Measurements from ENCODE around the gene XG. TPM values are rescaled to one million over a fixed set of nuclear protein-coding genes. Genes with fewer than 3 reads are reported as not detected.

XG gene
- total RNA-seq, 4 donors from 2014 or later = 0.41 TPM; not detected in 3

GRCh38 chrX:2708592-2709188, 43.1 kb upstream of the XG start:
- Histone ChIP-seq H3K27ac (peak overlapping the region in 2 of 4 donors; percentile 77 to 78), H3K4me3 (no peak overlapping the region), H3K36me3 (no peaks in the 10 kb centered on the region), H3K27me3 (no peaks in the 10 kb centered on the region), H3K4me1 (peaks cover 29 to 81% (median 60%) of the 10 kb centered on the region in 4 donors), H3K9me3 (no peaks in the 10 kb centered on the region)
- intact Hi-C loops (cut with DNase I; ENCODE audit: low total_unique reads) = no loop called here
- WGBS, 2 donors (ENCODE audit: low coverage in 1 of 2) = 91 to 100% methylated on average over 3 to 10 of the region's 10 CpGs
- in situ Hi-C loops (cut with MboI; ENCODE audit: low pct_ligation_motif_present in 1 of 4, low pct_unique_long_range_greater_than_20kb in 1 of 4, low sequenced_read_pairs in 3 of 4) = no loop called here
- TF ChIP-seq POLR2AphosphoS5 (IDR thresholded peaks at IDR 0.05) (no peak), POLR2A (IDR thresholded peaks at IDR 0.05) (no peak), EP300 (IDR thresholded peaks at IDR 0.05; ENCODE audit: low read depth) (no peak), CTCF (IDR thresholded peaks at IDR 0.05) (no peak)
- no peak for DNase-seq

DNA sequence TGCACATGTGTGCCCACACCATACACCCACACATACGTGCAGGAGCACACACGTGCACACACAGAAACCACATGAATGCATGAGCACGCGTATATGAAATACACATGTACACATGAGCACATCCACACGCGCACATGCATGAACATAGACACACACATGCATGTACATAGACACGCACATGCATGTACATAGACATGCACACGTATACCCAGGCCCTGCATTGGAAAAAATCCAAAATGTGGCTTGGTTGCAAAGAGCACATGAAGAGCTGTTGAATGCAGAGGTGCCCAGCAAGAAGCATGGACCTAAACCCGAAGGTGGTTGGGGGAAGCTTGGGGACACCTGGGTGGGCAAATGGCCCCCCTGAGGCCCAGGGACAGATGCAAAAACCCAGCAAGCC, 42.3 kb upstream of the XG start:
- in situ Hi-C loops (cut with MboI; ENCODE audit: low pct_ligation_motif_present in 1 of 4, low pct_unique_long_range_greater_than_20kb in 1 of 4, low sequenced_read_pairs in 3 of 4) = no loop called here
- H3K4me1 ChIP-seq = peaks cover 26 to 72% (median 51%) of the 10 kb centered on the region in 4 donors
- TF ChIP-seq EP300 (IDR thresholded peaks at IDR 0.05; ENCODE audit: low read depth) = no peak
- no peak for TF ChIP-seq POLR2AphosphoS5 (IDR thresholded peaks at IDR 0.05)
- TF ChIP-seq CTCF (IDR thresholded peaks at IDR 0.05) = no peak
- TF ChIP-seq POLR2A (IDR thresholded peaks at IDR 0.05) = no peak
- intact Hi-C loops (cut with DNase I; ENCODE audit: low total_unique reads) = no loop called here
- H3K9me3 ChIP-seq = no peaks in the 10 kb centered on the region
- H3K27me3 ChIP-seq = no peaks in the 10 kb centered on the region
- DNase-seq = no peak
- H3K27ac ChIP-seq = peak overlapping the region; percentile 66 to 84 (median 76)
- 85 to 87% methylated on average over 8 to 9 of the region's 9 CpGs for WGBS, 2 donors (ENCODE audit: low coverage in 1 of 2)
- H3K36me3 ChIP-seq = peaks cover 0 to under 1% (median 0%) of the 10 kb centered on the region in 4 donors
- peak overlapping the region in 1 of 4 donors; percentile 15 for H3K4me3 ChIP-seq

DNA sequence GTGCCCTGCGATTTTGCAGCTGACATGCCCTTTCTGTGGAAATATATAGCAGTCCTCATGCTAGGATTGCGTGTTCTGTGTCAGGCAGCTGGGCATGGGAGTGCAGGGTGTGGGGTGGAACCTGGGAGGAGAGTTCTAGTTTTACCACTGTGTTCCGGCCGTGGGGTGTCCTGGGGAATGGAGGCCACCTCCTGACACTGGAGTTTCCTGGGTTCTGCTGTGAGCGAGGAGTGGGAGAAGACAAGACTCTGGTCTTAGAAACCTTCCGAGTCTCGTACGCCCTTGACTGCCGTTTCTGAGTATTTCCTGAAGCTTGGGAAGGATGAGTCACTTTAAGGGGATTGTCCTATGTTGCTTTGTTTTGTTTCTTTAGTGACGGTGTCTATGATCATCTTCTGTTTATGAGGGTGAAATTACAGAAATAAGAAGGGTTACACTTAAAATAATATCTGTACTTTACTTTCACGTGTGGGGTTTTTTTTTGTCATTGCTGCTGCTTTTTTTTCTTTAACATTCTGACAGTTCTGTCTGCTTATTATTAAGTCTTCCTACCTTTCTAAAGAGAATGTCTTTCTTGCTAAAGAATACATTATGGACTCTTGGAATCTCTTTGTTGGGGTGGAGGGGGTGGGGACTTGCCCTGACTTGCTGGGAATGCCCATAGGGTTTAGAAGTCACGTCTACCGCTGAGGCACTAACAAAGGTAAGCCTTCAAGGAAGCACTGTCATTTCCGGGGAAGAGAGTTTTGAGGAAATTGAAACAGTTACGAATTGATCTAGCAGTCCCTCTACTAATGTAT, 41.6 kb upstream of the XG start:
- H3K36me3 ChIP-seq = peaks cover 0 to 6% (median 0%) of the 10 kb centered on the region in 4 donors
- no peaks in the 10 kb centered on the region for H3K27me3 ChIP-seq
- H3K4me1 ChIP-seq = peaks cover 21 to 67% (median 46%) of the 10 kb centered on the region in 4 donors
- H3K27ac ChIP-seq = peak overlapping the region; percentile 66 to 84 (median 76)
- intact Hi-C loops (cut with DNase I; ENCODE audit: low total_unique reads) = no loop called here
- TF ChIP-seq EP300 (IDR thresholded peaks at IDR 0.05; ENCODE audit: low read depth) = no peak
- no peak for TF ChIP-seq CTCF (IDR thresholded peaks at IDR 0.05)
- no peak for TF ChIP-seq POLR2AphosphoS5 (IDR thresholded peaks at IDR 0.05)
- TF ChIP-seq POLR2A (IDR thresholded peaks at IDR 0.05) = no peak
- in situ Hi-C loops (cut with MboI; ENCODE audit: low pct_ligation_motif_present in 1 of 4, low pct_unique_long_range_greater_than_20kb in 1 of 4, low sequenced_read_pairs in 3 of 4) = no loop called here
- no peaks in the 10 kb centered on the region for H3K9me3 ChIP-seq
- WGBS, 2 donors (ENCODE audit: low coverage in 1 of 2) = 13 to 26% methylated on average over 12 to 15 of the region's 15 CpGs
- peak; percentile 26 for DNase-seq
- peak overlapping the region in 1 of 4 donors; percentile 15 for H3K4me3 ChIP-seq

DNA sequence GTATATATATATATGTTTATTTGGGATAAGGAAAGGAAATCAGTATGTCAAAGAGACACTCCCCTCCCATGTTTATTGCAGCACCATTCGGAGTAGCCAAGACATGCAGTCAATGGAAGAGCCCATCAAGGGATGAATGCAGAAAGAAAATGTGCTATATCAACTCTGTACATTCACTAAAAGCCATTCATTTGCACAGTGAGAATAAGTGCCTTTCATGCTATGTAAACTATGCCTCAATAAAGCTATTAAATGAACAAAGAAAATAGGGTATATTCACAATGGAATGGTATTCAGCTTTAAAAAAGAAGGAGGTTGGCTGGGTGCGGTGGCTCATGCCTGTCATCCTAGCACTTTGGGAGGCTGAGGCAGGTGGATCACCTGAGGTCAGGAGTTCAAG, 40.4 kb upstream of the XG start:
- Histone ChIP-seq H3K9me3 (no peaks in the 10 kb centered on the region), H3K4me1 (peaks cover 16 to 55% (median 39%) of the 10 kb centered on the region in 4 donors), H3K27ac (peak overlapping the region in 1 of 4 donors; percentile 80), H3K36me3 (peaks cover 0 to 6% (median 0%) of the 10 kb centered on the region in 4 donors), H3K27me3 (no peaks in the 10 kb centered on the region), H3K4me3 (no peak overlapping the region)
- intact Hi-C loops (cut with DNase I; ENCODE audit: low total_unique reads) (no loop called here), in situ Hi-C loops (cut with MboI; ENCODE audit: low pct_ligation_motif_present in 1 of 4, low pct_unique_long_range_greater_than_20kb in 1 of 4, low sequenced_read_pairs in 3 of 4) (no loop called here)
- TF ChIP-seq POLR2A (IDR thresholded peaks at IDR 0.05) (no peak), CTCF (IDR thresholded peaks at IDR 0.05) (no peak), EP300 (IDR thresholded peaks at IDR 0.05; ENCODE audit: low read depth) (no peak), POLR2AphosphoS5 (IDR thresholded peaks at IDR 0.05) (no peak)
- WGBS, 2 donors (ENCODE audit: low coverage in 1 of 2) = 52 to 83% methylated on average over 2 of the region's 2 CpGs
- no peak for DNase-seq

Data from transverse colon (tissue), 4 donors.